Activated CD8-positive, alpha-beta memory T cell treated with anti-CD3 and anti-CD28 coated beads, Interleukin-2, amount 50 U/mL, for 1 hour (primary cell): ENCODE results near the gene FAM227A.

Source experiments
- DNase-seq: peaks from one replicate; pipeline ENCODE4 v3.0.0-alpha.2; 2020; ENCODE audit errors: extremely low read depth

Gene FAM227A

DNA sequence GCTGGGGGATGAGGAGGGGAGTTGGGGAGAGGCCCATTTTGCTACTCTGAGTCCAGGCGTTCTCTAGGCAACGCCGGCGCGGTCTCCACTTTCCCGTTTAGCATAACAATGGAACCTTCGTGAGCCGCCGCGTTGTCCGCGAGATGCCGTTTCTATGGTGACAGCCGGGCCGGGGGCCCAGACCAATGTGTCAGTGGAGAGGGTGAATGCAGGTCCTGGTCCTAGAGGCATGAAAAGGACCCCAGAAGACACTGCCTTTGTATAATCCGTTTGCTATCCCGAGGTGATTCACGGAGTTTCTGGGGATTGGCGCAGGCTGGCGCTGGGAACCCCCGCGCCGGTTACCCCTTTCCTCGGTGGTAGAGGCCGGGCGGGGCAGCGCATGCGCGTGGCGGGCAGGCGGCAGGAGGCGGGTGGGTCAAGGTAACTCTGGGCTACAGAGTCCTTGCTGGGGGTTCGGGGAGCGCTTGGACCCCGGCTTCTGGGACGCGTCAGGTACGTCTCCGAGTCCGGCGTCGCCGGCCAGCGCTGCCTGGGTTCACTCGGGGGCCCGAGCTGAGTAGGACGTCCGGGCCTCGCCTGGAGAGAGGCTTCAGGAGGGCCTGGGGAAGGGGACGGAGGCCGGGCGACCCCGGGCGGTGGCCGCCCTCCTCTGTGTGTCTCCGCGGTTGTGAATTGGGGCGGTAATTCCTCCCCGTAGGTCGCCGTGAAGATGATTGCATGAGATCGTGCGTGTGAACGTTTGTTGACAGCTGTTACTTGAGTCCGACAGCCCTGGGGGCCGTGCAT, at the start of gene FAM227A, which contains the start of gene CBY1:
FAM227A (minus strand) TSS at position 137 of the 789 bp plus-strand sequence. CDS start 6,224 bp downstream, outside the sequence.
CBY1 (plus strand) TSS at position 383 of the 789 bp plus-strand sequence. CDS start 11,417 bp downstream, outside the sequence.
- peak; percentile 63 for DNase-seq

- DNase-seq = peak; percentile 99
These were observed 49.3 kb upstream of the FAM227A start, which contains the start of gene GTPBP1 for GRCh38 chr22:38705235-38706100. Gene GTPBP1, plus strand, starts transcription at chr22:38705944. Its CDS starts 12 bp downstream, at chr22:38705956.

DNA sequence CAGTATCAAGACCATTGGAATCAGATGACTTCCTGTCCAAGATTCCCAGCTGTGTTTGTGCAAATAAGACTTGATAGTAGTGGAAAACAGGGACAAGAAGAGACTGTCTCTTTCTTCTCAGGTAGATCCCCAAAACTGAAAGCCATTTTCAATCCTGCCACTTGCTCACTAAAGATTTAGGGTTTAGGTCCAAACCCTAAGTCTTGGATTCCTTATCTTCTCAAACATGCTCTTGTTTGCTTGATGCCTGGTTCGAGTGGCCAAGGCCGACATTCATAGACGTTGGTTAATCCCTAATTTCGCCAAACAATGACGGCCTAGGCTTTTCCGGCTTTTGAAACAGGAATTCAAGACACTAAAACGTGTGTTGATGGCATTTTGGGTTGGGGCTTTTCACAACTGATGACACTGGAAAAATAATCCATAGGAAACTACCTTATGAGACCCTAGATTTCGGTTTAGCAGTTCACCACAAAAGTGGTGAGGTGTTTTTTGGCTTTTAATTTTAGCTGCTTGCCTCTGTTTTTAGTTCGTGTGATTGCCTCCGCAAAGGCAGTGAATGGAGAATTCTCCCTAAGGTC, 48.6 kb upstream of the FAM227A start:
- no peak for DNase-seq

GRCh38 chr22:38700789-38701628, 44.8 kb upstream of the FAM227A start, which contains the start of gene JOSD1:
Gene JOSD1, minus strand, starts transcription at chr22:38700943. Its CDS starts 956 bp downstream, at chr22:38699987.
- peak; percentile 94 for DNase-seq

DNA sequence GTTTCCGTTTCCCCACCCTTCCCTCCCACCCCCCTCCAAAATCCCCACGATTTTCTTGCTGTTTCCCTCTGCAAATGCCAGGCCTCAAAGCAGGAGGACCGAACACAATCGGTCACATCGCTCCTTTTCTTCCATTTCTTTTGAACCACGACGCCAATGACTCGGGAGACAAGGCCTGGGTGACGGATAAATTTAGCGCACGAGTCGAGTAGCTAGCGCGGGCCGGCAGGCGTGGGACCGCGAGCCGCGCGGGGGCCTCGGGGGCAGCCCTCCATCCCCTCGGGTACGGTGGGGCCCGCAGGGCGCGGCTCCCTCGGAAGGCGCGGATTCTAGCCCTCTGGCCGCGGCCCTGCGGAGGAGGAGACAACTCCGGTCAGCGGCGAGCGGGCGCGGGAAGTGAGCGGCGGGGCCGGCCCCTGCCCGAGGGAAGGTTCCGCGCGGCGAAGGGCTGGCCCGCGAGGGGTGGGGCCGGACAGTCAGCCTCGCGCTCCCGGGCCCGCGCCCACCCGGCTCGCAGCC, 44.1 kb upstream of the FAM227A start:
- DNase-seq = no peak

DNA sequence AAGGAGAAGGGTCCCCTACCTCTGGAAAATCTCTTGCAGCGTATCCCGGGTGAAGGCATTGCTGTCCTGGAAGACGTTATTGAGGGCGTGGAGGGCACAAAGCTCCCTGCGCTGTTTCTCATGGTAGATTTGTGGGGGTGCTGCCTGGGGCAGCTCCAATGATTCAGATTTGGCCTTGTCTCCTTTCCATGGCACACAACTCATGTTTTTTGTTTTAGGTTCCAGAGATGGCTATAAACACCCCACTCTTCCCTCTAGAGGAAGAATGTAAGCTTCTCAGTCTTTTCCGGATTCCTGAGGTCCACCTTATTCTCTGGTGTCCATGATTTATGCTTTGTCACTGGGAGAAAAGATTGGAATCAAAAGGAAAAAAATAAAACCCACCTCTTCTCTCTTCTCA, 43.6 kb upstream of the FAM227A start:
- DNase-seq = no peak

DNA sequence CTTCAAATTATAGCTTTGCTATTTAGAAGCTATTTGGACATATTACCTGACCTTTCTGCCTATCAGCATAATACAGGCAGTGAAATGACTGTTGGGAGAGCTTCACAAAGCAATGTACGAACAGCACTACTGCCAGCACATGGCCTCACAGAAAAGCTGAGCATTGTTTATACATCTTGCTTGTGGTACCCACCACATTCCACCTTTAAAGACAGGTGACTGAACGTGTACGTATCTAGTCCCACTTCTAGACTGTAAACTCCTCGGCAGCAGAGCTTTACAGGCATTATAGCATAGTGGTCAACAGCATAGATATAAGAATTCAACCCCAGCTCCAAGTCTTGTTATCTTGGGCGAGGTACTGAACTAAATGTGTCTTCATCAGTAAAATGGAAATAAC, 43.0 kb upstream of the FAM227A start:
- DNase-seq = no peak

DNA sequence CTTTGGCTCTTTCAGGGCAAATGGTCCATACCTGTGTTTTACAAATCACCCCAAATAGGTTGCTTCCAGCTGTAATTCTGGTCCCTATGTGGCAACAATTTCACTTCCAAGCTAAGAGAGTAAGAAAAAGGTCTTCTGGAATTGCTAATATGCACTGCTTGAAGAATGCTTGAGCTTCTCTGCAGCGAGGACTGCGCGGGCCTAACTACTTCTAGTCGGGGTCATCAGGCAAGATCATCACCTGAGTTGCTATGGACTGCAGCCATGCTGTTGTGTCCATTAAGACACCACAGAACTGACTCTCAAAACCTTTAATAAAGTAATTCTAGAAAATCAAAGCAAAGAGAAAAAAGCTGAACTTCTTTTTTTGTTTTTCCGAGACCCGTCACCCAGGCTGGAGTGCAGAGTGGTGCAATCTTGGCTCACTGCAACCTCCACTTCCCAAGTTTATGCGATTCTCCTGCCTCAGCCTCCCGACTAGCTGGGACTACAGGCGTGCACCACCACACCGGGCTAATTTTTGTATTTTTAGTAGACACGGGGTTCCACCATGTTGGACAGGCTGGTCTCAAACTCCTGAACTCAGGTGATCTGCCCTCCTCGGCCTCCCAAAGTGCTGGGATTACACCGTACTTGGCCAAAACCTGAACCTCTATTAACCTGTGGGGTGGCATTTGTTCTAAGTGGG, 42.4 kb upstream of the FAM227A start:
- no peak for DNase-seq

DNA sequence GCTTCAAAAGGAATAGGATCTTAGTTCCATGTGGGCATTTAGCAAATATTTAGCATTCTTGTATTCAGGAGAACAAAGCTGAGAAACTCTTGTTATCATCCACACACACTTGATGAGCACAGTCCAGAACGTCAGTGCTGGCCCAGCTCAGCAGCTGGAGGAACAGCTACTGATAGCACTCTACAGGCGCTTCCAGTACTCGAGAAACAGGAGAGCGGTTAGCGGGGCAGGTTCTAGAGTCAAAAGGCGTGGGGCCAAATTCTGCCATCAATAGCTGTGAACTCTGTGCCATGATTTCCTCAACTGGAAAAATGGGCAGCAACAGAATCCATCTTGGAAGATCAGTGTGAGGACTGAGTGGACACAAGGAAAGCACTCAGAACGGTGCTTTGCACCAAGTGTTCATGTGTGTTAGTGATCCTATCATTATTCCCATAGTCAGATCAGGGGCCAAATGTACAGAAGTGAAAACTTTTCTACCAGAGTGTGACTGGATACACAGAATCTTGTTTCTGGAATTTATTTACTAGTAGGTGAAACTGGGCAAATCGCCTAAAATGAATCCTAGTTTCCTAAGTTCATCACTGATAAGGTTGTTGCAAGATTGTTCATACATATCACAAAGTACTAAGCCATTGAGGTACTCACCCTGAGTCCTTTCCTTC, 41.4 kb upstream of the FAM227A start:
- no peak for DNase-seq

DNA sequence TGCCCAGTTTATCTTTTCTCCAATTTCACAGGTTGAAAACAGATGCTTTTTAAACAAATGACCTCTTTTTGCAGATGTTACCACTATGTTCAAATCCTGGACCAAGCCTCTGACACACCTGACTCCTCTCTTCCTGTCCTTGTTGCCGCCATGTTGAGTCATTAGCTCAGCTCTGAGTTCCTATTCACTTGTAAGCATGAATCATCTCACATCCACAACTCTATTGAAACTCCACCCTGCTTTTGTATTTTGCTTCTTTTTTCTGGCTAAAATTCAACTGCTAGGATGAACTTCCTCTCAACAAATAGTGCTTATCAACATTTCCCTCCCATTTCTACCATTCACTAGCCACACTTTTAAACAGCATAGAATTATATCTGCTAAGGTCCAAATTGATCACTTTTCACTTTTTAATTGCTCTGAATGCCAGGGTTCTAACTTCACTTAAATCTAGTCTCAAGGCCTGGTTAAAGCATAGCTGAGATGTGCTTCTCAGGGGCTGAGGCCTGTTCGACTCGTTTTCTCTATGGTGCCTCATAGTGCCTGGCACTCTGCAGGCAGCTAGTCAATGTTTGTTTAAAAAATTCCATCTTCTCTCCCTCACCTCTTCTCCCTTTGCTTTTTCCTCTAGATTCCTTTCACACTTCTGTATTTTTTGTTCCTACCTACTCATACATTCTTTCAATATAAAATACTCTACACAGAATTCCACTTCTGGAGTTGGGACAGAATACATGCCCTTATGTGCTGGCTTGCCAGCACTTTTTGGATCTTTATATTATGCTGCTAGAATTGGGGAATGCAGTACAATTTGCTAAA, 40.6 kb upstream of the FAM227A start:
- no peak for DNase-seq

GRCh38 chr22:38694940-38695339, 38.7 kb upstream of the FAM227A start:
- no peak for DNase-seq

- DNase-seq = no peak
These were observed 37.9 kb upstream of the FAM227A start for GRCh38 chr22:38694049-38694448.

DNA sequence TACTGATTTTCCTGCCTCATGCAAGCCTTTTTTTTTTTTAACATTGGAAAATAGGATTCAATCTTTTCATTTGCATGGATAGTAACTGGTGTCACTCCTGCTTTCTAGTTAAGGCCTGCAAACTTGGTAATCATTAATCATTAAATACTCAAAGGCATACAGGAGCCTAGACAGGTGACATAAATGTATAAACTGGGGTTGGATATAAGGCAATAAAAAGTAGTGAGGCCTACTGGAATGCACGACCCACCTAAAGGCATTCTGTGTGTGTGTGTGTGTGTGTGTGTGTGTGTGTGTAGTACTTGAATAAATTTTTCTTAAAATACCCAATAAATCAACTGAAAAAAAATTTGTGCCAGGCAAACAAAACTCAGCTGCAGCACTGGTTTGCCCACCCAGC, 33.5 kb upstream of the FAM227A start:
- DNase-seq = no peak

DNA sequence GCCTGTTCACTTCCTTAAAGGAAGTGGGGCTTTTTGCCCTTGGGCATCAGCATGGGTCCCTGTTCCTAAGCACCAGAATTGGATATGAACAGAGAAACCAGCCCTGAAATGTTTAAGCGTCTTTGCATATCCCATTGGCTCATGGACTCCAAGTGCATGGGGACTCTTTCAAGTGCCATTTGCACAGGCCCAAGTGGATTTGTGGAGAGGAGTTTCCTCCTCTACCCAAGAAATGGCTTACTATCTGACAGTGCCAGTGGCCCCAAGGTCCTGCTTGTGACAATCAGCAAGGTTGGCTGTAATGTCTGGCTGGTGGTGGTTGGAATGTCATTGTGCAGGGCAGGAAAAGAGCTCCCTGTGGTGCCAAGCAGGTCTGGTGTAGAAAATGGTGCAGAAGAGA, 29.6 kb upstream of the FAM227A start:
- DNase-seq = no peak

GRCh38 chr22:38684895-38685294, 28.7 kb upstream of the FAM227A start:
- DNase-seq = no peak

DNA sequence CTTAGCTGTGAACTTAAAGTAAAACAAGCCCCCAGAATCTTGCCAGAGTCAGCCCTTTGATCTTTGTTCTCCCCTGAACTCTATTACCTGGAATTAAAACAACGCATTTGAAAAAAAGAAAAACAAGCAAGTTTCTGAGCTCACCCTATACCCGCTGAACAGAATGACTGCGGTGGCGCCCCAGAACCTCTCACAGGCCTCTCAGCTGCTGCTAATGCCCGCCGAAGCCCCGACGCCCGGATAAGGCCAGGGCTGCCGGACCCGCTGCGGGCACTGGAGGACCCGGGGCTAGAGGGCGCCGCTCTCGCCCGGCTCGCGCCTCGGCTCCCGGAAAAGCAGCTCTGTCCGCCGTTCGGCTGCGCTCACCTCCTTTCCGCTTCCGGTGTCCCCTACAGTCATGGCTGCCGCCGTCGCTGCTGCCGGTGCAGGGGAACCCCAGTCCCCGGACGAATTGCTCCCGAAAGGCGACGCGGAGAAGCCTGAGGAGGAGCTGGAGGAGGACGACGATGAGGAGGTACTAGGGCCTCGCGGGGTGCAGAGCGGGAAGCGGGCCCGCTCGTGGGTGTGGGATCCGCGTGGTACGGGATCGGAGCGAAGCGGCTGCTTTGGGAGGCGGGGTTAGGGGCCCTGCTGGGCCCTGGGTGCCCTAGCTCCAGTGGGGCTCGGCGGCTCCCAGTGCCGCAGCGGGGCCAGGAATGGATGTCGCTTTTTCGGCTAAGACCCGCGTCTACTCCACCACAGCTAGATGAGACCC, 25.6 kb upstream of the FAM227A start, which contains the start of gene TOMM22:
TOMM22 (plus strand) TSS at position 376 of the 754 bp plus-strand sequence; CDS start at position 398, 22 bp downstream.
- peak; percentile 62 for DNase-seq

DNA sequence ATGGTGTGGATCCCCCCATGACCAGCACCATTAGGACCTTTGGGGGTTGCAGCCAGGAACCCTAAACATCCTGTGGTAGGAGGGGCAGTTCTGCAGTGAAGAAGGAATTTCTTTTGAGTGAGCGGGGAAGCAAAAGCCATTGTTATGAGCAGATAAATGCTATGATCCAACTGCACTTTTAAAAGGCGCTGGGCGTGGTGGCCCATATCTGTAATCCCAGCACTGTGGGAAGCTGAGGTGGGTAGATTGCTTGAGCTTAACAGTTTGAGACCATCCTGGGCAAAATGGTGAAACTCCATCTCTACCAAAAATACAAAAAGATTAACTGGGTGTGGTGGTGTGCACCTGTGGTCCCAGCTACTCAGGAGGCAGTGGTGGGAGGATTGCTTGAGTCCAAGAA, 19.6 kb upstream of the FAM227A start:
- no peak for DNase-seq

DNA sequence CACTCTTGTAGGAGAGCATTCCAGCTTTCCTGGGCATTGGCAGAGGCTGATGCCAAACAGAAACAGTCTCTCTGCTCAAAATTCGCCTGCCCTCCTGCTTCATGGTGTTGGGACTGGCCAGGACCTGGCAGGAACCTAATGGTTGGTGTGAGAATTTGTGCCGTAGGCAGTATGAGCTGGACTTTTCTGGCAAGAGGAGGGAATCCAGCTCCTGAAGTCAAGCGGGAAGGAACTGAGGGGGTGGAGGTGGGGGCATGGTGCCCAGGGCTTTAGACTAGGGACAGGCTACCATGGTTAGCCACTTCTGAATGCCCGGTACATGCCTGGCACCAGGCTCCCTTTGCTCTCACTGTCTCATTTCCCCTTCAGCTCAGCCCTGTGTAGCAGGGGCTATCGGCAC, 18.7 kb upstream of the FAM227A start:
- DNase-seq = no peak
